ENCODE data around the gene SH3RF3.

DNA sequence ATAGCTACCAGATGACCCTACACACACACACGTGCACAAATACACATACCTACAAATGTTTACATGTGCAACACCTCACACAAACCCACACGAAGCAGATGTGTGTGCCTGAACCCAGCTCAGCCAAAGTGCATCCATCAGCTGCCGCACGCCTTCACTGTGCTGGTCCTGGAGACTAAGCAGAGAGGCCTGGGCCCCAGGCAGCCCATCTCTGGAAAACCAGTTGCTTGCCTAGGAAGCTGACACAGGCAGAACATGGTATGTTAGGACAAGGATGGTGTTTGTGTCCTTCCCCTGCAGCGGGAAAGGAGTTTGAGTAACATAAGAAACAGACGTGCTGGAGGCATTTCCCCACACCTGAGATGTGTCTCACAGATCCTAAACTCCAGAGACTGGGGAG lies 398.1 kb downstream of the SH3RF3 start:
- TF ChIP-seq, protein P1, sequence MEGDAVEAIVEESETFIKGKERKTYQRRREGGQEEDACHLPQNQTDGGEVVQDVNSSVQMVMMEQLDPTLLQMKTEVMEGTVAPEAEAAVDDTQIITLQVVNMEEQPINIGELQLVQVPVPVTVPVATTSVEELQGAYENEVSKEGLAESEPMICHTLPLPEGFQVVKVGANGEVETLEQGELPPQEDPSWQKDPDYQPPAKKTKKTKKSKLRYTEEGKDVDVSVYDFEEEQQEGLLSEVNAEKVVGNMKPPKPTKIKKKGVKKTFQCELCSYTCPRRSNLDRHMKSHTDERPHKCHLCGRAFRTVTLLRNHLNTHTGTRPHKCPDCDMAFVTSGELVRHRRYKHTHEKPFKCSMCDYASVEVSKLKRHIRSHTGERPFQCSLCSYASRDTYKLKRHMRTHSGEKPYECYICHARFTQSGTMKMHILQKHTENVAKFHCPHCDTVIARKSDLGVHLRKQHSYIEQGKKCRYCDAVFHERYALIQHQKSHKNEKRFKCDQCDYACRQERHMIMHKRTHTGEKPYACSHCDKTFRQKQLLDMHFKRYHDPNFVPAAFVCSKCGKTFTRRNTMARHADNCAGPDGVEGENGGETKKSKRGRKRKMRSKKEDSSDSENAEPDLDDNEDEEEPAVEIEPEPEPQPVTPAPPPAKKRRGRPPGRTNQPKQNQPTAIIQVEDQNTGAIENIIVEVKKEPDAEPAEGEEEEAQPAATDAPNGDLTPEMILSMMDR (IDR thresholded peaks at IDR 0.05): no peak
- no peak for TF ChIP-seq POLR2AphosphoS5 (IDR thresholded peaks at IDR 0.05; ENCODE audit: insufficient read depth in 1 of 2, low read depth in 1 of 2)

Data from vagina (tissue), 2 donors.